IPS-11a (cell line): ENCODE results near the gene LYST.
"Not testable (repeated sequence)": the region's sequence is repeated elsewhere in the genome, so short reads cannot be mapped to it uniquely, and the experiment has no call there.

Source experiments
- H3K4me3 ChIP-seq: one replicate; pipeline ENCODE4 v1.5.1; 2013; ENCODE audit warnings: low read depth, low read length, control low read depth

The LYST gene

DNA sequence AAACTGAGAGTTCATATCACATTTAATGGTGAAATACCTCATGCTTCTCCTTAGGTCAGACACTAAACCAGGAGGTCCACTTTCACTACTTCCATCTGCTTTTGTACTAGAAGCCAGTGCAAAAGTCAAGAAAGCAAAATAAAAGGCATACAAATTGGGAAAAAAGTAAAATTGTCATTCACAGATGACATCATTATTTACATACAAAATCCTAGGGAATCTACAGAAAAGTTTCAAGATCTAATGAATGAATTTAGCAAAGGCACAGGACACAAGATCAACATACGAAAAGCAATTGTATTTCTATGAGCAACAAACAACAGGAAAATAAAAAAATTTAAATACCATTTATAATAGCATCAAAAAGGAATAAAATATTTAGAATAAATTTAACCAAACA, 41.5 kb downstream of the LYST start:
- H3K4me3 ChIP-seq = no peak overlapping the region

DNA sequence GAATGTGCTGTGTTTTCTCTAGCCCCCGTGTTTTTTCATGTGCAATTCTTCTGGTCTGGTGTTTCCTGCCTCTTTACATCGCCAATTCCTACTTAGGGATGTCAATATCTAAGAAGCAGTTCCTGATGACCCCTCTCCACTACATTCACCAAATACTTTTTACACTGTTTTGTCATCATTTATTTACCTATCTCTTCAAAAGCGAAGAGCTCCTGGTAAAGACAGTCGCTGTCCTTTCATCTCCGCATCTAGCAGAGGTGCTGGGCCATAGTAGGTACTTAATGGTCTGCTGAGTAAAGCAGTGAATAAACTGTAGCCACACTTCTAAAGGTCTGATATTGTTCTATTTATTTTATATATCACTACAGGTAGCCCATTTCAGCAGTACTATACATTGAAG, 43.0 kb downstream of the LYST start:
- no peak overlapping the region for H3K4me3 ChIP-seq

DNA sequence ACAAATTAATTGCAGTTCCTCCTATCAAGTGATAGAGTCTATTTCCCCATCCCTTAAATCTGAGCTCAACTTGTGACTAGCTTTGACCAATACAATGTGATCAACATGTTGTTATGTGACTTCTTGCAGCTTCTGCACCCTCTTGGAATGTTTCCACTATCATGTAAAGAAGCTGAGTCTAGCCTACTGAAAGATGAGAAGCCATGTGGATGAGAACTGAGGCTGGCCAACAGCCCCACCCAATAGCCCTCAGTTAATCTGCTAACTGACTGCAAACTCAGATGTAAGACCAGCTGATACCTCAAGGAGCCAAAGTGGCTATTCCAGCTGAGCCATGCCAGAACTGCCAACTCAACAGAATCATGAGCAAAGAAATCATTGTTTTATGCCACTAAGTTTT, 44.0 kb downstream of the LYST start:
- H3K4me3 ChIP-seq = no peak overlapping the region

GRCh38 chr1:235821361-235821981, 45.2 kb downstream of the LYST start:
- H3K4me3 ChIP-seq = no peak overlapping the region

DNA sequence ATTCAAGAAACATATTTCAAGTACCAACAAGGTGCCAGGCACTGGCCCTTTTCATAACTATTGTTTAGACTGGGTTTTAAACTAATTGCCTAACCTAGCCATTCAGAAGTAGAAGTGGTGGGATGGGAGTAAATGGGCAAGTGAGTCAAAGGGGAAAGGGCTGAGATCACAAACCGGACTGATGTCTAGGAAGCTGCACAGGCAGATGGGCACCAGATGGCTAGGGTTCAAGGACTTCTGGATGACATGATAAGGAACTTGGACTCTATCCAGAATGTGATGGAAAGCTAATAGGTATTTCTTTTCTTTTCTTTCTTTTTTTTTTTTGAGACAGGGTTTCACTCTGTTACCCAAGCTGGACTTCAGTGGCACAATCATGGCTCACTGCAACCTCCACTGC, 46.6 kb downstream of the LYST start:
- H3K4me3 ChIP-seq = no peak overlapping the region

GRCh38 chr1:235818632-235819136, 48.0 kb downstream of the LYST start:
- H3K4me3 ChIP-seq = no peak overlapping the region

DNA sequence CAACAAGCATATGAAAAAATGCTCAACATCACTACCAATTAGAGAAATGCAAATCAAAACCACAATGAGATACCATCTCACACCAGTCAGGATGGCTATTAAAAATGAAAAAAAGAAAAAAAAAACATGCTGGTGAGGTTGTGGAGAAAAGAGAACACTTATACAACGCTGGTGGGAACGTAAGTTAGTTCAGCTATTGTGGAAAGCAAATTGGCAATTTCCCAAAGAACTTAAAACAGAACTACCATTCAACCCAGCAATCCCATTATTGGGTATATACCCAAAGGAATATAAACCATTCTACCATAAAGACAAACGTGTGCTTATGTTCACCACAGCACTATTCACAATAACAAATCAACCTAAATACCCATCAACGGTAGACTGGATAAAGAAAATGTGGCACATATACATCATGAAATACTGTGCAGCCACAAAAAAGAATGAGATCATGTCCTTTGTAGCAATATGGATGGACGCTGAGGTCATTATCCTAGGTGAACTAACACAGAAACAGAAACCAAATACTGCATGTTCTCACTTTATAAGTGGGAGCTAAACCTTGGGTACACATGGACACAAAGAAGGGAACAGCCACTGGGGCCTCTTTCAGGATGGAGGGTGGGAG, 49.5 kb downstream of the LYST start:
- H3K4me3 ChIP-seq = no peak overlapping the region

DNA sequence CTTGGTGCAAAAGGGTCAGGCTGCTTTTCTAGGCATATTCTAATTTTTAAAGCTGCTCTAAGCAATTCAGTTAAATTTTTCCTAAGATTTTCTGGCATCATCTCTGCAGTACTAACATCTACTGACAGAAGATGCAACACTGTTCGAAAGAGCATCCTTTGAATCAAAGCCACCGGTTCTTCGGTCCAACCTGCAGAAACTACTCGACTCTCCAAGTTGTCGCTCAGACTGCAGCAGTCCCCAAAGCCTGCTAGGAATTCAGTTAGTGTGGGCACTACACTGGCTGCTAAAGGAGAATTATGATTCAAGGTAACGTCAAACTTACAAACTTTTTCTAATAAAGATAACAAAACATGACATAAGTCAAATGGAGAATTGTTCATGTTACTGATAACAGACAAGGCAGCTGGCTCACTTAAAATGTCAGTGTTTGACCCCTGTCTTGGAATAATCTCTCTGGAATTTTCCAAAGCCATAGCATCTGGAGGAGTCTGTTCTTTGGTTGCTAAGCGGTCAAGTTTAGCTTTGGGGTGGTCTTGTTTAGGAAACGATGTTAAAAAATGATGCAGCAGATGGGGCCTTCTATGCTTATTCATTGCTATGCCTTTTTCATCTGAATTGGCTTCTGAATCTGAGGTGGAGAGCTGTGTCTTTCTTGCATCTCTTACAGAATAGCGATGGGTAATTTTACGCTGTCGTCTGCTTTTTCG, 56.9 kb downstream of the LYST start:
- H3K4me3 ChIP-seq = no peak overlapping the region

GRCh38 chr1:235808223-235808622, 58.5 kb downstream of the LYST start:
- no peak overlapping the region for H3K4me3 ChIP-seq

GRCh38 chr1:235806123-235806522, 60.6 kb downstream of the LYST start:
- no peak overlapping the region for H3K4me3 ChIP-seq

DNA sequence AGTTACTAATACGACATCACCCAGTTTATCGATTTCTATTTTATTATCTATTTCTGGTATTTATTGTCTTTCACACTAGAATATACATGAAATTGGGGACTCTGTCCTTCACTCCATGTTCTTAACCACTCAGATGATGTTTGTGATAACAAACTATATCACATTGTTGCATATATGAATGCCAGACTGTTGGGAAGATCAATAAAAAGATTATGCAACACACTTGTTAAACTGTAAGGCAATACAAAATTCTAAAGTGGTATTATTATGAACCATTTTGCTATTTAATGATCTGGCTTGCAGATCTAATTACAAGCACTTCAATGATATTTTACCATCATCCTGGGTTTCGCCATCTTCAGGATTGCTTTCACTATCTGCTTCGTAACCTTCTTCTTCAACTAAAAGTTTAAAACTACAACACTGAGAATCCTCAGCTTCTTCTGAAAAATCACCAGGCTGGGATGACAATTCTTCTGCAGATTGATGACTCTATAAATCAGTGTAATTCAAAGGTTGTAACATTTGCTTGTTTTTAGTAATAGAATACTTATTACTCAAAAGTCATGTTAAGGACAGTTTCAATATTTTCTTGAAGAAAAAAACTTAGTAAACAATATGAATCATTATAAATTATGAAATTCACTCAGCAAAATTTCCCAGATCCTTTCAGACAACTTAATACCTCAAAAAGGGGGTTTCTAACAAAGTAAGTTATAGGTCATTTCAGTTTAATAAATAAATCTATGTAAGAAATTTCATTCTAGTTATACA, 63.9 kb downstream of the LYST start:
- no peak overlapping the region for H3K4me3 ChIP-seq

DNA sequence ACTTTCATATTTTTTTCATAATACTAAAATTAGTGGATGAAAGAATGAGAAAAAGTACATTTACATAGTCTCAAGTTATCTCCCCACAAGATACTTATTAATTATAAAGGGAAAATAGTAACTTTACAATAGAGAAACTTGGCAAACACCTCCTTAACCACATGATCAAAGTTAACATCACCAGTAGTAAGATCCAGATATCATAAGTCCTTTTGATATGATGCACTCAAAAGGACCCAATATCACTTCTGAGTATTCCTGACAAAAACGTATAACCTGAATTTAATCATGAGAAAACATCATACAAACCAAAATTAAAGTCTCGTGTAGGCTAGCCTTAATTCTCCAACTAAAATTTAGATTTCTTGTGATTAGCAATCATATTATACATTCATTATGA, 67.4 kb downstream of the LYST start:
- H3K4me3 ChIP-seq = no peak overlapping the region

DNA sequence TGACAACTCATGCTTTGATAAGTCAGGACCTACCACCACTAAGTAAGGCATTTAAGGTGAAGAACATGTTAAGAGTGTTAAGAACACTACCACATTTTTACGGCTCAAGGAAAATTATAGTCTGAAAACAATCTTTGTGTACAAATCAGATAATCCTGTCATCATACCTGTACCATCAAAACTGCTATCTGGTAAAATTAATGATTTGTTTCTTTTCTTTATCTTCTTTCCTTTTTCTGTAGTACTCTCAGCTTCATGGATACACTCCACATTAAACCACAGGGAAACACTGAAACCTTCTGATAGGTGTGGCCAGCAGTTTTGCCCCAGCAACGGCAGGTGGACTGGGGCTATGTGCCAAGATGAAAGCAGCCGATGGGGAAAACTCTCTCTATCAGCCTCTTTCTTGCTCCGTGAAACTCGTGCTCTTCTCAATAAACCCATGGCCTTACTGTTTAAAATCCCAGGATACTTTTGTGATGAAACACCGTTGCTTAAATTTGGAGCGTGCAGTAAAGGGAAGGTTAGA, 75.1 kb downstream of the LYST start:
- no peak overlapping the region for H3K4me3 ChIP-seq

DNA sequence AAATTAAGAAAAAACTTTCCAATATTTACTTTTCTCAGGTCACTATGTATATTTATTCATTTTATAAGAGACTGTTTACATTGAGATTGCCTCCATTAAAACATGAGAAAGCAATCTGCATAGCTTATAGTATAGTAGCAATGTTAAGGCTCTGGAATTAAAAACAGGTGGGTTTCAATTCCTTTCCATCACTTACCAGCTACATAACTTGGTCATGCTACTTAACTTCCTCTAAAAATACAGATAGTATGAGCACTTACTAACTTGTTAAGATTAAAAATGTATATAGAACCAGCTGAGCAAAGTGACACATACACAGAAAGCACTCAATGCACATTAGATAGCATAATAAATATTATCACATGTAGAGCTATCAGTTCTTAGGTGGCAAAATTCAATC, 76.6 kb downstream of the LYST start:
- H3K4me3 ChIP-seq = no peak overlapping the region

GRCh38 chr1:235786227-235786898, 80.3 kb downstream of the LYST start:
- not testable (repeated sequence) for H3K4me3 ChIP-seq

GRCh38 chr1:235784950-235785349, 81.8 kb downstream of the LYST start:
- H3K4me3 ChIP-seq = no peak overlapping the region

DNA sequence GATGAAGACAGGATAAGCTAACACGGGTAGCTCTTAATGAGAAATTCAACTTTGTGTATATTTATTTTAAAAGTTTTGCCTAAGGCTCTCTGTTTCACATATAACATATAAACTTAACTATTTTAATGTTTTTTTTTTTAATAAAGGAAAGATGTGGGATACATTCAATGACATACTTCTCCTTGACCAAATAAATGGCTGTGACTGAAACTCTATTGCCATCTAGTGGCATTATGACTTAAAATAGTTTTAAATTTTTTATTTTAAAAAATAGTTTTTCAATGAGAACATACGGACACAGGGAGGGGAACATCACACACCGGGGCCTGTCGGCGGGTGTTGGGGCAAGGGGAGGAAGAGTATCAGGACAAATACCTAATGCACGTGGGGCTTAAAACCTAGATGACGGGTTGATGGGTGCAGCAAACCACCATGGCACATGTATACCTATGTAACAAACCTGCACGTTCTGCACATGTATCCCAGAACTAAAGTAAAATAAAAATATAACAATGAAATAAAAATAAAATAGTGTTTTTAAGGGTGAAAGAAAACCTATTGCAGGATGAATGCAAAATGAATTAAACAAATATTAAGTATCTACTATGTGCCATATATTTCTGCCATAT, 83.4 kb downstream of the LYST start:
- no peak overlapping the region for H3K4me3 ChIP-seq

DNA sequence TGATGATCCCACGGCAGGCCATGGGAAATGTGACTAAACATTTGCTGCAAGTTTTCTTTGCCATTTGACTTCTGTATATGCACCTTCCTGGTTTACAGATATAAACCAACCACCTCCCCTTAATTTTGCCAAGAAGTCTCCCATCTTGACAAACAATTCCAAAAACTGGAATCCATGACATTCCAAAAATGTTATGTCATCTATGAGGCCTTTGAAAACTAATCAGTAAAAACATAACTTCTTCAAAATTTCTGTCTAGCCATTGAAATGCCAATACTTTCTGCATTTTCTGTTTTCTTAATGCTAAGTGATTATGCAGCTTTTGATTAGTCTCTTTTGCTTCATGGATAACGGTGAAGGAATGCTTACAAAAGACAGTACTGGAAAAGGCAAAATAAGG, 84.1 kb downstream of the LYST start:
- no peak overlapping the region for H3K4me3 ChIP-seq

DNA sequence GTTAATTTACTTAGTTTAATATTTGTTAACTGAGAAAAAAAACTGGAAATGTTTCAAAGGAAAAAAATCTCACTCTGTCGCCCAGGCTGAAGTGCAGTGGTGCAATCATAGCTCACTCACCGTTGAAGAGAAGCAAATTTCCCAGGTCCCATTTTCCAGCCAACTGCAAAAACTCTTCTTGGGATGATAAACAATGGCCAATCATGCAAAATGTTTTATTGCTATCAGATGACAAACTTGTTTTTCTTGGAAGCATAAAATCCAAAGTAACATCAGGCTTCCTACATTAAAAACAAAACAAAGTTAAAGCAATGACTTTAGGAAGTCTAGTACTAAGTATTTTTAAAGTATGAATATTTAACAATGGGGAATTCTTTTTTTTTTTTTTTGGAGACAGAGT, 84.9 kb downstream of the LYST start:
- H3K4me3 ChIP-seq = no peak overlapping the region

DNA sequence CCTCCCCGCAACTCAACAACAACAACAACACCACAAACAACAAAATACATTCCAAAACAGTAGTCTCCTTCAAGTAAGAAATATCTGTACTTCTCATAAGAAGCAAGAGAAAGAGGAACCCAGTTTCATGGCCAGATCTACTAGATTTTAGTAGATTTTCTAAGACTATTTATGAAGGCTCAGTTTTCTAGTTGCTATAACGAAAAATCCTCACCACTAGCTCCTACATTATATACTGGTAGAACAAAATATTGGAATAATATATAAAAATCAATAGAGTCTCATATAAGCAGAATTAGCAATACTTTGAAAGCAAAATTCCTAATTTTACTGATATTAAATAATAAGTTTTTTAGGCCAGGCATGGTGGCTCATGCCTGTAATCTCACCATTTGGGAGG, 86.9 kb downstream of the LYST start:
- no peak overlapping the region for H3K4me3 ChIP-seq
